22Rv1 (cell line): ENCODE measurements around the gene NRARP.
"Not testable (repeated sequence)": the region's sequence is repeated elsewhere in the genome, so short reads cannot be mapped to it uniquely, and the experiment has no call there.

Experiments used
- ZFX ChIP-seq: fragments of 450-650 bp; IDR thresholded peaks from 2 replicates; pipeline ENCODE4 v1.6.1; 2017; ENCODE audit warnings: antibody characterized with exemption, borderline replicate concordance
- TF ChIP-seq, protein P1 (sequence below): fragments of 450-650 bp; IDR thresholded peaks from 2 replicates; pipeline ENCODE4 v1.5.1; 2017; ENCODE audit warnings: mild to moderate bottlenecking

DNA sequence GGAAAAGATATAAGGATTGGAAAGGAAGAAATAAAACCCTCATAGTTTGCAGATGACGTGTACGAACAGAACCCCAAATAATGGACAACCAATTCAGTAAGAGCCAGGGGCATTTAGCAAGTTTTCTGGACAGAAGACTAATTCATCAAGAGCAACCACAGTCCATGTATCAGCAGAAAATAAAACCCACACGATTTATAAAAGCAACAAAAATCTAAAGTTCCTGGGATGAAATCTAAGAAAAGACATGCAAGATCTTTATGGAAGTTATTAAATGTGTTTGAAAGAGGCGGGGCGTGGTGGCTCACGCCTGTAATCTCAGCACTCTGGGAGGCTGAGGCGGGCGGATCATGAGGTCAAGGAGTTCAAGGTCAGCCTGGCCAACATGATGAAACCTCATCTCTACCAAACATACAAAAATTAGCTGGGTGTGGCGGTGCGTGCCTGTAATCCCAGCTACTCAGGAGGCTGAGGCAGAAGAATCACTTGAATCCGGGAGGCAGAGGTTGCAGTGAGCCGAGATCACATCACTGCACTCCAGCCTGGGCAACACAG lies 37.9 kb upstream of the NRARP start:
- TF ChIP-seq, protein P1, sequence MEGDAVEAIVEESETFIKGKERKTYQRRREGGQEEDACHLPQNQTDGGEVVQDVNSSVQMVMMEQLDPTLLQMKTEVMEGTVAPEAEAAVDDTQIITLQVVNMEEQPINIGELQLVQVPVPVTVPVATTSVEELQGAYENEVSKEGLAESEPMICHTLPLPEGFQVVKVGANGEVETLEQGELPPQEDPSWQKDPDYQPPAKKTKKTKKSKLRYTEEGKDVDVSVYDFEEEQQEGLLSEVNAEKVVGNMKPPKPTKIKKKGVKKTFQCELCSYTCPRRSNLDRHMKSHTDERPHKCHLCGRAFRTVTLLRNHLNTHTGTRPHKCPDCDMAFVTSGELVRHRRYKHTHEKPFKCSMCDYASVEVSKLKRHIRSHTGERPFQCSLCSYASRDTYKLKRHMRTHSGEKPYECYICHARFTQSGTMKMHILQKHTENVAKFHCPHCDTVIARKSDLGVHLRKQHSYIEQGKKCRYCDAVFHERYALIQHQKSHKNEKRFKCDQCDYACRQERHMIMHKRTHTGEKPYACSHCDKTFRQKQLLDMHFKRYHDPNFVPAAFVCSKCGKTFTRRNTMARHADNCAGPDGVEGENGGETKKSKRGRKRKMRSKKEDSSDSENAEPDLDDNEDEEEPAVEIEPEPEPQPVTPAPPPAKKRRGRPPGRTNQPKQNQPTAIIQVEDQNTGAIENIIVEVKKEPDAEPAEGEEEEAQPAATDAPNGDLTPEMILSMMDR: not testable (repeated sequence)
- TF ChIP-seq ZFX: not testable (repeated sequence)
